A673 (cell line): ENCODE data around the gene ADAT3. TPM values are rescaled to one million over a fixed set of nuclear protein-coding genes. Genes with fewer than 3 reads are reported as not detected.

ENCODE experiments used
- BruUV-seq: library from RNA; stranded (reverse); fragments of 400-500 nt; replicated peaks from 2 replicates; lab custom pipeline; 2021; lab: Mats Ljungman, UMichigan
- CTCF ChIA-PET: fragments of 300-600 bp; sonication (Branson Sonifier 250); formaldehyde crosslinking; loops from one replicate; lab custom pipeline; 2022; ENCODE audit warnings: antibody characterized with exemption; lab: Charles Lee
- POLR2A ChIA-PET: fragments of 300-600 bp; sonication (Branson Sonifier 250); formaldehyde crosslinking; loops from one replicate; lab custom pipeline; 2022; ENCODE audit warnings: antibody characterized with exemption; ENCODE audit not compliant: low non-redundant PET; lab: Charles Lee
- DNase-seq: peaks from one replicate; pipeline ENCODE4 v3.0.0-alpha.2; 2015; ENCODE audit warnings: low spot score
- H3K27ac ChIP-seq: fragments of 200-600 bp; sonication (generic); 2 replicates; pipeline ENCODE4 v1.5.1; 2016; ENCODE audit warnings: mixed run types, low read depth, mild to moderate bottlenecking, mixed read lengths, antibody characterized with exemption, low read length; ENCODE audit not compliant: poor library complexity, severe bottlenecking
- H3K27me3 ChIP-seq: fragments of 200-600 bp; sonication (generic); replicated peaks from 2 replicates; pipeline ENCODE4 v1.6.1; 2017; ENCODE audit warnings: mixed run types, low read depth, mild to moderate bottlenecking, mixed read lengths, antibody characterized with exemption, low read length; ENCODE audit not compliant: insufficient read depth, poor library complexity
- H3K36me3 ChIP-seq: fragments of 200-600 bp; sonication (generic); 2 replicates; pipeline ENCODE4 v1.6.1; 2016; ENCODE audit warnings: mixed run types, mild to moderate bottlenecking, mixed read lengths, antibody characterized with exemption, low read length; ENCODE audit not compliant: insufficient read depth, poor library complexity, severe bottlenecking
- H3K4me1 ChIP-seq: fragments of 200-600 bp; sonication (generic); 2 replicates; pipeline ENCODE4 v1.6.1; 2017; ENCODE audit warnings: mixed run types, mild to moderate bottlenecking, mixed read lengths, antibody characterized with exemption, low read length; ENCODE audit not compliant: insufficient read depth, poor library complexity, severe bottlenecking
- H3K4me3 ChIP-seq: fragments of 200-600 bp; sonication (generic); 2 replicates; pipeline ENCODE4 v1.5.1; 2016; ENCODE audit warnings: low read depth, mixed run types, mild to moderate bottlenecking, mixed read lengths, low read length; ENCODE audit not compliant: poor library complexity, severe bottlenecking
- H3K9me3 ChIP-seq: fragments of 200-600 bp; sonication (generic); 2 replicates; pipeline ENCODE4 v1.6.1; 2016; ENCODE audit warnings: mixed run types, low read depth, mild to moderate bottlenecking, mixed read lengths, antibody characterized with exemption, low read length; ENCODE audit not compliant: poor library complexity, severe bottlenecking
- CTCF ChIP-seq: fragments of 300-800, 200-600 bp; sonication (generic); conservative IDR thresholded peaks from 2 replicates; pipeline ENCODE4 v1.5.1; 2017; ENCODE audit warnings: low read depth, mild to moderate bottlenecking, antibody characterized with exemption, low read length, moderate library complexity, mixed read lengths
- EZH2 ChIP-seq: fragments of 200-600 bp; sonication (generic); IDR thresholded peaks from 2 replicates; pipeline ENCODE4 v1.6.1; 2017; ENCODE audit warnings: borderline replicate concordance, low read depth, mild to moderate bottlenecking, mixed read lengths, antibody characterized with exemption, low read length; ENCODE audit not compliant: poor library complexity, severe bottlenecking
- intact Hi-C: fragments of 100-400 bp; cut with micrococcal nuclease; formaldehyde crosslinking; loops from one replicate; pipeline ENCODE4 v1.10.0; 2022; ENCODE audit not compliant: unreplicated experiment
- total RNA-seq: library from RNA; stranded (reverse); gene quantifications from 2 replicates; pipeline ENCODE4 v1.2.3, GENCODE V29; 2021

The ADAT3 gene
- total RNA-seq, 1 experiment from 2014 or later, result 18.0 TPM

- Histone ChIP-seq H3K9me3 (no peaks in the 10 kb centered on the region), H3K4me1 (peaks cover 5% of the 10 kb centered on the region), H3K27ac (no peak overlapping the region), H3K4me3 (no peak overlapping the region), H3K36me3 (peaks cover 25% of the 10 kb centered on the region), H3K27me3 (no peaks in the 10 kb centered on the region)
- ChIA-PET POLR2A (no interaction called here), CTCF (no interaction called here)
- TF ChIP-seq EZH2, result no peak
- TF ChIP-seq CTCF, result no peak
- no TSS peak for BruUV-seq
- no peak for DNase-seq
- intact Hi-C loops, result no loop called here
These were observed 5.9 kb downstream of the ADAT3 start for GRCh38 chr19:1911098-1911497.

DNA sequence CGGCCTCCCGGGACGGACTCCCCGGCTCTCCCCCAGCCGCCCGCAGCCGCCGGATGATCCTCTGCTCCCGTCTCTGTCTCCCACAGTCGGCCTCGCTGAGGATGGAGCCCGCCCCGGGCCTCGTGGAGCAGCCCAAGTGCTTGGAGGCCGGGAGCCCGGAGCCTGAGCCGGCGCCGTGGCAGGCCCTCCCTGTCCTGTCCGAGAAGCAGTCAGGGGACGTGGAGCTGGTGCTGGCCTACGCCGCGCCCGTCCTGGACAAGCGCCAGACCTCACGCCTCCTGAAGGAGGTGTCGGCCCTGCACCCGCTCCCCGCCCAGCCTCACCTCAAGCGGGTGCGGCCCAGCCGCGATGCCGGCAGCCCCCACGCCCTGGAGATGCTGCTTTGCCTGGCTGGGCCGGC is 6.8 kb downstream of the ADAT3 start:
- Histone ChIP-seq H3K9me3 (no peaks in the 10 kb centered on the region), H3K4me1 (no peaks in the 10 kb centered on the region), H3K27ac (no peak overlapping the region), H3K36me3 (peaks cover 25% of the 10 kb centered on the region), H3K27me3 (no peaks in the 10 kb centered on the region), H3K4me3 (no peak overlapping the region)
- intact Hi-C loops, result no loop called here
- no peak for TF ChIP-seq EZH2
- CTCF ChIA-PET, result no interaction called here
- POLR2A ChIA-PET, result no interaction called here
- no TSS peak for BruUV-seq
- no peak for DNase-seq

DNA sequence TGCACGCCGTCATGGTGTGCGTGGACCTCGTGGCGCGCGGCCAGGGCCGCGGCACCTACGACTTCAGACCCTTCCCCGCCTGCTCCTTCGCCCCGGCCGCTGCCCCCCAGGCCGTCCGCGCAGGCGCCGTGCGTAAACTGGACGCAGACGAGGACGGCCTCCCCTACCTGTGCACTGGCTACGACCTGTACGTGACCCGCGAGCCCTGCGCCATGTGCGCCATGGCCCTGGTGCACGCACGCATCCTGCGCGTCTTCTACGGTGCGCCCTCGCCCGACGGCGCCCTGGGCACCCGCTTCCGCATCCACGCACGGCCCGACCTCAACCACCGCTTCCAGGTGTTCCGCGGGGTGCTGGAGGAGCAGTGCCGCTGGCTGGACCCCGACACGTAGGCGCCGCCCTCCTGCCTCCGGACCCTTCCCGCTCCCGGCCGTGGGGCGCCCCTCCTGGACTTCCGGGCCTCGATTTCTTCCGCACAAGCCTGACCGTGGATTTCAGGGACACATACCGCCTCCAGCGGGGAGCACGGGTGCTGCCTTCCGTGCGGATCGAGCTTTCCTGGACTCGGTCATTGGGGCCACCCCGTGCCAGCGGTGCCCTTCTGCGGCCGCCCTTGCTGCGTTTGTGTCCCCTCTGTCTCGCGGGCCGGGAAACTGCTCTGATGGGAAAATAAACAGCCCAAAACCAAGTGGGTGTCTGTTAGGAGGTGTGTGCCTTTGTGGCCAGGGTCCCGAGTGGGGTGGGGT is 7.7 kb downstream of the ADAT3 start:
- POLR2A ChIA-PET, result no interaction called here
- BruUV-seq, result no TSS peak
- Histone ChIP-seq H3K27ac (no peak overlapping the region), H3K36me3 (peaks cover 31% of the 10 kb centered on the region), H3K9me3 (no peaks in the 10 kb centered on the region), H3K27me3 (no peaks in the 10 kb centered on the region), H3K4me1 (no peaks in the 10 kb centered on the region), H3K4me3 (no peak overlapping the region)
- CTCF ChIA-PET, result interaction anchor here (0.6 kb wide), 1 partner anchor 119 kb away, joined by 3 read pairs; no protein-coding TSS in a partner anchor
- intact Hi-C loops, result no loop called here
- TF ChIP-seq EZH2, result no peak
- TF ChIP-seq CTCF, result no peak
- DNase-seq, result no peak
